Kidney (tissue), 14 donors: ENCODE measurements around the gene STXBP2. TPM values are rescaled to one million over a fixed set of nuclear protein-coding genes. Genes with fewer than 3 reads are reported as not detected.

Source experiments
- DNase-seq, 5 donors: peaks; one replicate each; pipeline ENCODE4 v3.0.0-alpha.2; 2013 to 2020
- FAIRE-seq: peaks from 2 replicates; lab custom pipeline; 2012; peaks lifted over from hg19 to GRCh38; lab: Jason Lieb, UNC
- H3K27ac ChIP-seq, 2 donors: one replicate each; pipeline ENCODE4 v1.7.0; 2013; ENCODE audit warnings: low read depth in 2 of 2, low read length in 2 of 2, inconsistent platforms in 1 of 2
- H3K27me3 ChIP-seq: one replicate; pipeline ENCODE4 v1.7.1; 2013; ENCODE audit warnings: low read length, inconsistent platforms; ENCODE audit not compliant: control insufficient read depth, insufficient read depth
- H3K36me3 ChIP-seq, 3 donors: one replicate each; pipeline versions ENCODE4 v1.7.0 to v1.7.1; 2013; ENCODE audit warnings: low read length in 3 of 3, control low read depth in 1 of 3, inconsistent platforms in 1 of 3; ENCODE audit not compliant: insufficient read depth in 3 of 3, control insufficient read depth in 2 of 3
- H3K4me1 ChIP-seq, 3 donors: one replicate each; pipeline versions ENCODE4 v1.7.0 to v1.7.1; 2013; ENCODE audit warnings: low read length in 3 of 3, inconsistent platforms in 1 of 3, low read depth in 1 of 3; ENCODE audit not compliant: control insufficient read depth in 2 of 3, insufficient read depth in 2 of 3
- H3K4me3 ChIP-seq, 3 donors: one replicate each; pipeline versions ENCODE4 v1.7.0 to v1.8.1; 2013; ENCODE audit warnings: low read length in 3 of 3, control low read depth in 1 of 3, inconsistent platforms in 1 of 3
- H3K9ac ChIP-seq, 3 donors: one replicate each; pipeline versions ENCODE4 v1.7.0 to v1.7.1; 2013; ENCODE audit warnings: low read length in 3 of 3, control low read depth in 1 of 3, inconsistent platforms in 1 of 3
- H3K9me3 ChIP-seq, 3 donors: one replicate each; pipeline versions ENCODE4 v1.7.0 to v1.7.1; 2013; ENCODE audit warnings: low read length in 3 of 3, control low read depth in 1 of 3, inconsistent platforms in 1 of 3; ENCODE audit not compliant: control insufficient read depth in 2 of 3, insufficient read depth in 1 of 3
- intact Hi-C: fragments of 100-400 bp; cut with DNase I; formaldehyde crosslinking; loops from one replicate; pipeline ENCODE4 v1.11.1; 2022
- polyA plus RNA-seq: library from polyadenylated mRNA; stranded (reverse); fragments of 350-450 nt; fragmentation: Illumina TruSeq; extraction: RNeasy Lipid Tissue Mini Kit (QIAGEN cat#74804); gene quantifications from one replicate; pipeline ENCODE4 v1.2.3, GENCODE V29; 2014; ENCODE audit warnings: low read depth, low replicate concordance; ENCODE audit not compliant: insufficient read depth
- total RNA-seq: library from RNA; stranded (reverse); fragmentation: NEBNext Ultra II Directional; extraction: Animal tissue kit (Norgen Biotek cat#: 25700); gene quantifications from one replicate; pipeline ENCODE4 v1.2.1, GENCODE V29; 2021
- TF ChIP-seq, protein P1 (sequence below): IDR thresholded peaks from 3 replicates; pipeline ENCODE4 v1.5.1; 2012; ENCODE audit warnings: mild to moderate bottlenecking, moderate library complexity, borderline replicate concordance; ENCODE audit not compliant: insufficient read depth; ENCODE audit errors: extremely low read depth
- donor health status: control.
- donor health status: control.
- donor health status: control.
- donor health status: control.
- donor health status: control.
- donor health status: DM: yes; HTN: yes; CAD: no.
- donor health status: Normal renal cell carcinoma (clear cell type).

The STXBP2 gene
- total and polyA plus RNA-seq, 2 donors from 2014 or later = 74.8 to 136 TPM

DNA sequence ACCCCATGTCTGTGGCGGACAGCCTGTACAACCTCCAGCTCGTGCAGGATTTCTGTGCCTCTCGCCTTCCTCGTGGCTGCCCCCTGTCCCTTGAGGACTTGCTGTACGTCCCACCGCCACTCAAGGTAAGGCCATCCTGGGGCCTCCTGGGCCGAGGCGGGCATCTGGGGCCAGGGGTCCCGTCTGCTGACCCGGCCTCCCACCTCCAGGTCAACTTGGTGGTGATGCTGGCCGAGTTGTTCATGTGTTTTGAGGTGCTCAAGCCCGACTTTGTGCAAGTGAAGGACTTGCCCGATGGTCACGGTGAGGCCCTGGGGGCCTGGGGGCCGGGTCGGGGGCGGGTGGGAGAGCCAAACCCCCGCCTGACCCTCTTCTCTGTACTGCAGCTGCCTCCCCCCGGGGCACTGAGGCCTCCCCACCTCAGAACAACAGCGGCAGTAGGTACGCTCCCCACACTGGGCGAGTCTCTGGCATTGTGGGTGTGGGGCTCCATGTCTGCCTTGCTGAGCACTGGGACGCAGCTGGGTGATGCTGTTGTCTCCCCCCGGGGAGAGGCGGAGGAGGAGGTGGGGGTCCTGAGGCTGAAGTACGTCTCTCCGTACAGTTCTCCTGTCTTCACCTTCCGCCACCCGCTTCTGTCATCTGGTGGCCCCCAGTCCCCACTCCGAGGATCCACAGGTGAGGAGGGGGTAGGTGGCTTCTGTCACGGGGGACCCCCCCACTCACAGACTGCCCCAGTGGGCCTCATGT is 26.2 kb upstream of the STXBP2 start:
- no peaks in the 10 kb centered on the region for H3K9me3 ChIP-seq
- intact Hi-C loops = no loop called here
- no peak overlapping the region for H3K27ac ChIP-seq
- TF ChIP-seq, protein P1, sequence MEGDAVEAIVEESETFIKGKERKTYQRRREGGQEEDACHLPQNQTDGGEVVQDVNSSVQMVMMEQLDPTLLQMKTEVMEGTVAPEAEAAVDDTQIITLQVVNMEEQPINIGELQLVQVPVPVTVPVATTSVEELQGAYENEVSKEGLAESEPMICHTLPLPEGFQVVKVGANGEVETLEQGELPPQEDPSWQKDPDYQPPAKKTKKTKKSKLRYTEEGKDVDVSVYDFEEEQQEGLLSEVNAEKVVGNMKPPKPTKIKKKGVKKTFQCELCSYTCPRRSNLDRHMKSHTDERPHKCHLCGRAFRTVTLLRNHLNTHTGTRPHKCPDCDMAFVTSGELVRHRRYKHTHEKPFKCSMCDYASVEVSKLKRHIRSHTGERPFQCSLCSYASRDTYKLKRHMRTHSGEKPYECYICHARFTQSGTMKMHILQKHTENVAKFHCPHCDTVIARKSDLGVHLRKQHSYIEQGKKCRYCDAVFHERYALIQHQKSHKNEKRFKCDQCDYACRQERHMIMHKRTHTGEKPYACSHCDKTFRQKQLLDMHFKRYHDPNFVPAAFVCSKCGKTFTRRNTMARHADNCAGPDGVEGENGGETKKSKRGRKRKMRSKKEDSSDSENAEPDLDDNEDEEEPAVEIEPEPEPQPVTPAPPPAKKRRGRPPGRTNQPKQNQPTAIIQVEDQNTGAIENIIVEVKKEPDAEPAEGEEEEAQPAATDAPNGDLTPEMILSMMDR = no peak
- no peak for FAIRE-seq
- no peaks in the 10 kb centered on the region for H3K27me3 ChIP-seq
- peaks cover 0 to 3% (median 0%) of the 10 kb centered on the region in 3 donors for H3K36me3 ChIP-seq
- H3K9ac ChIP-seq = no peak overlapping the region
- no peak overlapping the region for H3K4me3 ChIP-seq
- no peaks in the 10 kb centered on the region for H3K4me1 ChIP-seq
- DNase-seq = peak in 1 of 5 donors; percentile 55

DNA sequence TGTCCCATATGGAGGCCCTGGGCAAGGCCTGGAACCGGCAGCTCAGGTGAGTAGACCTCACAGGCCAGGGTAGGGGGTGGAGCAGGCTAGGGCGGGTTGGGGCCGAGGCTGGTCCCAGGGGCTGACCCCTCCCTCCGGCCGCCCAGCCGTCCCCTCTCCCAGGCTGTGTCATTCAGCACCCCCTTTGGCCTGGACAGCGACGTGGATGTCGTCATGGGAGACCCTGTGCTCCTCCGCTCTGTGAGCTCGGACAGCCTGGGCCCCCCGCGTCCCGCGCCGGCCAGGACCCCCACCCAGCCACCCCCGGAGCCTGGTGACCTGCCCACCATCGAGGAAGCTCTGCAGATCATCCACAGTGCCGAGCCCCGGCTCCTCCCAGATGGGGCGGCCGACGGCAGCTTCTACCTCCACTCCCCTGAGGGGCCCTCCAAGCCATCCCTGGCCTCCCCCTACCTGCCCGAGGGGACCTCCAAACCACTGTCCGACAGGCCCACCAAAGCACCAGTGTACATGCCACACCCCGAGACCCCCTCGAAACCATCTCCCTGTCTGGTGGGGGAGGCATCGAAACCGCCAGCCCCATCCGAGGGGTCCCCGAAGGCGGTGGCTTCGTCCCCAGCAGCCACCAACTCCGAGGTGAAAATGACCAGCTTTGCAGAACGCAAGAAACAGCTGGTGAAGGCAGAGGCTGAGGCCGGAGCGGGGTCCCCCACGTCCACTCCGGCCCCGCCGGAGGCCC is 25.2 kb upstream of the STXBP2 start:
- H3K27ac ChIP-seq = no peak overlapping the region
- H3K4me1 ChIP-seq = no peaks in the 10 kb centered on the region
- H3K9me3 ChIP-seq = no peaks in the 10 kb centered on the region
- TF ChIP-seq, protein P1 = no peak
- no peak overlapping the region for H3K4me3 ChIP-seq
- H3K9ac ChIP-seq = no peak overlapping the region
- intact Hi-C loops = no loop called here
- DNase-seq = peak in 1 of 5 donors; percentile 75
- no peak for FAIRE-seq
- no peaks in the 10 kb centered on the region for H3K27me3 ChIP-seq
- peaks cover 0 to 3% (median 0%) of the 10 kb centered on the region in 3 donors for H3K36me3 ChIP-seq

DNA sequence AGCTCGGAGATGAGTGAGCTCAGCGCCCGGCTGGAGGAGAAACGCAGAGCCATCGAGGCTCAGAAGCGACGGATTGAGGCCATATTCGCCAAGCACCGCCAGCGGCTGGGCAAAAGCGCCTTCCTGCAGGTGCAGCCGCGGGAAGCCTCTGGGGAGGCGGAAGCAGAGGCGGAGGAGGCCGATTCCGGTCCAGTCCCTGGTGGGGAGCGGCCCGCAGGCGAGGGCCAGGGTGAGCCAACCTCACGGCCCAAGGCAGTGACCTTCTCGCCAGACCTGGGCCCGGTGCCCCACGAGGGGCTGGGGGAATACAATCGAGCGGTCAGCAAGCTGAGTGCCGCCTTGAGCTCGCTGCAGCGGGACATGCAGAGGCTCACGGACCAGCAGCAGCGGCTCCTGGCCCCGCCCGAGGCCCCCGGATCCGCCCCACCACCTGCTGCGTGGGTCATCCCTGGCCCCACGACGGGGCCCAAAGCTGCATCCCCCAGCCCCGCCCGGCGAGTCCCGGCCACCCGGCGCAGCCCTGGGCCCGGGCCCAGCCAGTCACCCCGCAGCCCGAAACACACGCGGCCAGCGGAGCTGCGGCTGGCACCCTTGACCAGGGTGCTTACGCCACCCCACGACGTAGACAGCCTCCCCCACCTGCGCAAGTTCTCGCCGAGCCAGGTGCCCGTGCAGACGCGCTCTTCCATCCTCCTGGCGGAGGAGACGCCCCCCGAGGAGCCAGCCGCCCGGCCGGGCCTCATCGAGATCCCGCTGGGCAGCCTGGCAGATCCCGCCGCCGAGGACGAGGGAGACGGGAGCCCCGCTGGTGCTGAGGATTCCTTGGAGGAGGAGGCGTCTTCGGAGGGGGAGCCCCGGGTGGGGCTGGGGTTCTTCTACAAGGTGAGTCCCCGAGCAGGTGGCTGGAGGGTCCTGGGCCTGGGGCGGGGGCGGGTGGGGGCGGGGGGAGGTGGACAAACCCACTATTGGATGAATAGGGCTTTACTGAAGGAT is 24.3 kb upstream of the STXBP2 start:
- intact Hi-C loops = no loop called here
- H3K27ac ChIP-seq = no peak overlapping the region

More for the DNA sequence above, 24.3 kb upstream of the STXBP2 start:
- peak in 2 of 5 donors; percentile 31 to 73 for DNase-seq
- Histone ChIP-seq H3K9me3 (no peaks in the 10 kb centered on the region), H3K4me3 (no peak overlapping the region), H3K36me3 (peaks cover 0 to 7% (median 3%) of the 10 kb centered on the region in 3 donors), H3K27me3 (no peaks in the 10 kb centered on the region), H3K4me1 (peaks cover 0 to 4% (median under 1%) of the 10 kb centered on the region in 3 donors), H3K9ac (no peak overlapping the region)
- FAIRE-seq = no peak
- TF ChIP-seq, protein P1 = no peak
